IPS DF 4.7 (cell line): ENCODE data around the gene PLEKHG5.
A peak's percentile ranks its signal among the peaks of the same experiment; 100 is the strongest.

ENCODE experiments used
- DNase-seq: peaks from one replicate; pipeline ENCODE4 v3.0.0-alpha.2; 2013; ENCODE audit warnings: low spot score; ENCODE audit errors: extremely low read depth

PLEKHG5 gene

GRCh38 chr1:6491480-6491962, at the start of gene PLEKHG5:
PLEKHG5 (minus strand) TSS chr1:6491667; CDS start chr1:6477571, 14,096 bp downstream.
- DNase-seq, result no peak

GRCh38 chr1:6538956-6539355, 47.5 kb upstream of the PLEKHG5 start:
- no peak for DNase-seq

- DNase-seq, result no peak
Measured at GRCh38 chr1:6536291-6536690, 44.8 kb upstream of the PLEKHG5 start.

DNA sequence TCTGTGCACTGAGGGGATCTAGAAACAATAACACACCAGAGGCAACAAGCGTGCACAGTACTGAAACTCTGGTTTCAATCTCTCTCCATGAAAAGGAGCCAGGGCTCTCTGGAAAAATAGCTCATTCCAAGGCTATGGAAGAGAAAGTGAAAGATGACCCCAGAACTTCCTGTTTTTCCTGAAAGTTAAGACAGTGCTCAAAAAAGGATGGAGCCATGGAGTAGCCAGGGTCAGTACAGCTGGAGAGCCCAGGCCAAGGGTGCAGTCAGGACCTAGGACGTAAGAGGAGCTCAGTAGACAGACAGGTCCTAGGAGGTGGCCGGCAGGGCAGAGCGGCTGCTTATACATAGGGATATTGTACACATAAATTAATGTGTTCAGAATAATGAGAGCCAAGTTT, 43.7 kb upstream of the PLEKHG5 start:
- no peak for DNase-seq

- DNase-seq, result no peak
Measured at GRCh38 chr1:6534248-6534822, 42.9 kb upstream of the PLEKHG5 start.

- no peak for DNase-seq
Measured at GRCh38 chr1:6531996-6532395, 40.5 kb upstream of the PLEKHG5 start.

DNA sequence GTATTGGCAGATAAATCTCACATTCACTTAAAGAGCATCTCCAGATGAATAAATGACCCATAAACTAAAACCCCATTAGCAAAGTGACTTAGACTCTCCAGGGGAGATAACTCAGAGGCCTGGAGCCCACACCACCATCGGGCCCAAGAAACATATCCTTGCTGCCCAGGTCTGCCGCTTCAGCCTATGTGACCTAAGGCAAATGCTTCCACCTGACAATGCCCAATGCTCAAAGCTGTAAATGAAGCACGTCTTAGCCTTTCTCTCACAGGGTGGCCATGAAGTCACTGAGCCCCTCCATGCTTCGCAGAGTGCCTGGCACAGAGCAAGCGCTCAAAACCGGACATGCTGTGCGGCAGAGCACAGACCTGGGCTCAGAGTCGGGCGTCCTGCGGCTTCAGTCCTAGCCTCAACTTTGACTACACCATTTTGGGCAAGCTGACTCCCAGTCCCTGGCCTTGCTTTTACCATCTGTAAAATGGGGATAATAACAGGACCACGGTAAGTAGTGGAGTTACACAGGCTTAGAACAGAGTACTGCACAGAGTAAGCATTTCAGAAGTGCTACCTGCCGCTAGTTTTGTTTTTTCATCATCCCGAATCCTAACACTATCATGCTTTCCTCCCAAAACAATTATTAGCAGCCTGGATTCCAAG, 39.2 kb upstream of the PLEKHG5 start:
- DNase-seq, result no peak

DNA sequence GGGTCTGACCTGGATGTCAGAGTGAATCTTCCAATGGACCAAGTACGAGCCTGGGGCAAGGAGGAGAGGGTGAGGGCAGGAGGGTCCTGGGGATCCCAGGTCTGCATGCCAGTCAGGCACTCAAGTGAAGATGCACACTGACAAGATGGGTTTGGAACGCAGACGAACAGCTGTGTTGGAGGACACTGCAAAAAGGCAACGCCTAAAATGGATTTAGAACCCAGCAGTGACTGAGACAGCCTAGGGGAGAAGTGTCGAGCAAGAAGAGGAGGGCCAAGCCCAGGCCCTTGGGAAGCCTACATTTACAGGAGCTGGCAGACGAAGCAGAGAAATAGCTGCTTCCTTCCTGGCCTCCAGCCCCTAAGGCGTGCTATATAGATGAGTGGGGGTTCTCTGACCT, 37.0 kb upstream of the PLEKHG5 start:
- no peak for DNase-seq

- no peak for DNase-seq
Measured at GRCh38 chr1:6526316-6526715, 34.8 kb upstream of the PLEKHG5 start.

DNA sequence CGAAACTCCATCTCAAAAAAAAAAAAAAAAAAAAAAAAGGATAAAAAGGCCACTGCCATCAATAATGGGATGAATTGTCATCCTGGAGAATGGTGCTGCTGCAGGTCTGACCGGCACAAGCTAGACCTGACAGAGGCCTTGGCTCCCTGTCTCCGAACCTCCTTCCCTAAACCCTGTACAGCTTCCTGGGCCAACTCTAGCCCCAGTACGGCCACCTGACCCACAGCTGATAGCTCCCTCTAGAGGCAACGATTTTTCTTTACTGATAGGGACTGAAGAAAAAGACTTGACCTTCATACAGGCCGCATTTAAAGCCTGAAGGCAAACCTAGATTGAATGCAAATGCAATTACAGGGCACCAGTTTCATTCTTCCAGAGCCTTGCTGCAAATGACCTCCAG, 32.1 kb upstream of the PLEKHG5 start:
- peak; percentile 68 for DNase-seq

GRCh38 chr1:6521536-6521935, 30.1 kb upstream of the PLEKHG5 start:
- no peak for DNase-seq

GRCh38 chr1:6519935-6520671, 28.6 kb upstream of the PLEKHG5 start:
- peak; percentile 79 for DNase-seq

- DNase-seq, result no peak
Measured at GRCh38 chr1:6519491-6519934, 28.0 kb upstream of the PLEKHG5 start.

GRCh38 chr1:6517435-6517851, 26.0 kb upstream of the PLEKHG5 start:
- no peak for DNase-seq

GRCh38 chr1:6515771-6516170, 24.3 kb upstream of the PLEKHG5 start:
- DNase-seq, result no peak

GRCh38 chr1:6513320-6513801, 21.9 kb upstream of the PLEKHG5 start:
- DNase-seq, result no peak

GRCh38 chr1:6512908-6513280, 21.4 kb upstream of the PLEKHG5 start:
- no peak for DNase-seq

- no peak for DNase-seq
Measured at GRCh38 chr1:6512245-6512907, 20.9 kb upstream of the PLEKHG5 start.

GRCh38 chr1:6511561-6512244, 20.2 kb upstream of the PLEKHG5 start:
- no peak for DNase-seq

GRCh38 chr1:6511056-6511455, 19.6 kb upstream of the PLEKHG5 start:
- DNase-seq, result no peak

DNA sequence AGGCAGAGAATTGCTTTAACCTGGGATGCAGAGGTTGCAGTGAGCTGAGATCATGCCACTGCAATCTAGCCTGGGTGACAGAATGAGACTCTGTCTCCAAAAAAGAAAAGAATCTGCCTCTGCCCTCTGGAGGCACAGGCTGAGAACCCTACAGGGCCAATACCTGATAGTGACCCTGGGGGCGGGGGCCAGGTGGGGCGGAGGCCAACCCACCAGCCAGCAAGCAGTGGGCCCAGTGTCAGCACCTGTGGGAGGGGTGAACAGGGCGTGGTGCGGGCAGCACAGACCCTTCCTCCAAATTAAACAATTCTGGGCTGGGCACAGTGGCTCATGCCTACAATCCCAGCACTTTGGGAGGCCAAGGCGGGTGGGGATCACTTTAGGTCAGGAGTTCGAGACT, 19.0 kb upstream of the PLEKHG5 start:
- no peak for DNase-seq
